GM18867 (cell line): ENCODE results near the gene MBD5.
"Not testable (repeated sequence)": the region's sequence is repeated elsewhere in the genome, so short reads cannot be mapped to it uniquely, and the experiment has no call there.

Experiments used
- ATAC-seq: cut with Tn5 transposase; IDR thresholded peaks from one replicate; pipeline ENCODE4 v1.9.1; 2021; ENCODE audit warnings: mild to moderate bottlenecking, moderate library complexity; ENCODE audit not compliant: unreplicated experiment

MBD5 gene

DNA sequence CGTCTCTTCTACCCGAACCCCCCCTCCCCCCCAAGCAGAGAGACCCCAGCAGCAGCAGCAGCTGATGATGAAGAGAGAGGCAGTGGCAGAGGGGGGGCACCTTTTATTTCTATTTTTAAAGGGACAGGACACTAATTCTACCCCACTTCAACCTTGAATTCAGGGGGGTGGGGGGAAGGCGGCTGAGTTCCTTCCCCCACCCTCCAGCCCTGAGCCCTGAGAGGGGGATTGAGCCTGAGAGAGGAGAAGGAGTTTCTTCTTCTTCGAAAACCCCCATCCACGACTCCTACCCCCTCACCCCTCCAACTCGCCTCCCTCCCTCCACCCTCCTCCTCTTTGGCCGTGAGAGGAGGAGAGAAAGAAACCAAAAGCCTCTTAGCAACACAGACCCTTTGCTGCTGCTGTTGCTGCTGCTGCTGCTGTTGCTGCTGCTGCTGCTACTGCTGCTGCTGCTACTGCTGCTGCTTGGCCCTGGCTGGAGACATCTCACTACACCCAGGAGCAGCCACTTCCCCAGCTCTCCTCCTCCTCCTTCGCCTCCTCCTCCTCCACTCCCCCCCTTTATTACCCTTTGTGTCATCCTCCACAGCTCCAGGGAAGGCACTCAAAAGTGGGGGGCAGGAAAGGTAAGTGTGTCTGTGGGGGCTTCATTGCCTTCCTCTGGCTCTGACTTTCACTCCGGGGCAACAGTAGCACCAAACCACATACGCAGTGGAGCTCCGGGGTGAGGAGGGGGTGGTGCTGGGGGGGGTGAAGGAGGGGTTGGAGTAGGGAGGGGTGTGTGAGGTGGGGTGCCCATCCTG lies at the start of gene MBD5:
Gene MBD5, plus strand, starts transcription at position 33 of the 803 bp plus-strand sequence.
- ATAC-seq = peak; percentile 48

DNA sequence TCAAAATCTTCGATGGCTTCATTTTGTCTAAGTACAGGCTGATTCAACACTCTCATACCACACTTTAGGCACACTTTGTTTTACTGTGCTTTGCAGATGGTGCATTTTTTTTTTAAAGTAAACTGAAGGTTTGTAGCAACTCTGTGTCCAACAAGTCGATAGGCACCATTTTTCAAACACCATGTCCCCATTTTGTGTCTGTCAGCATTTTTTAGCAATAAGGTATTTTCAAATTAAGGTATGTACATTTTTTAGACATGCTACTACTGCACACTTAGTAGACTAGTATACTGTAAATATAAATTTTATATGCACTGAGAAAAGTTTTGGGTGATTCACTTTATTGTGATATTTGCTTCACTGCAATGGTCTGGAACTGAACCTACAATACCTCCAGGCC lies 44.8 kb upstream of the MBD5 start:
- no peak for ATAC-seq

DNA sequence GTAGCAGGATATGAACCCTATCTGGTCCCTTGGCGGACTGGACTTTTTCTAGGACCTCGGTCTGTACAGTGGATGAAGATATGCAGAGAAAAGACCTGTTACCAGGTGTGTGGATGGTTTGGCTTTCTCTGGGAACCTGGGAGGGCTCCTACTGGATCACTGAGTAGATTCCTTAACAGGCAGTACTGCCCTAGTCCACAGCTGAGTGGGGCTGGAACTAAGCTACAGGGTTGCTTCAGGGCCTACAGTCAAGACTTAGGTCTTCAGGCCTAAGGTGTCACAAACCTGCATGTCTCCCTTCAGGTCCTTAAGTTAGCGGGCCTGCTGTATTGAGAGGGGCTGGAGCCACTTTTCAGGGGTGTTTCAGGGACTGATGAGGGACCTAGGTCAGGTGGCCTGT lies 43.2 kb upstream of the MBD5 start:
- ATAC-seq = no peak

DNA sequence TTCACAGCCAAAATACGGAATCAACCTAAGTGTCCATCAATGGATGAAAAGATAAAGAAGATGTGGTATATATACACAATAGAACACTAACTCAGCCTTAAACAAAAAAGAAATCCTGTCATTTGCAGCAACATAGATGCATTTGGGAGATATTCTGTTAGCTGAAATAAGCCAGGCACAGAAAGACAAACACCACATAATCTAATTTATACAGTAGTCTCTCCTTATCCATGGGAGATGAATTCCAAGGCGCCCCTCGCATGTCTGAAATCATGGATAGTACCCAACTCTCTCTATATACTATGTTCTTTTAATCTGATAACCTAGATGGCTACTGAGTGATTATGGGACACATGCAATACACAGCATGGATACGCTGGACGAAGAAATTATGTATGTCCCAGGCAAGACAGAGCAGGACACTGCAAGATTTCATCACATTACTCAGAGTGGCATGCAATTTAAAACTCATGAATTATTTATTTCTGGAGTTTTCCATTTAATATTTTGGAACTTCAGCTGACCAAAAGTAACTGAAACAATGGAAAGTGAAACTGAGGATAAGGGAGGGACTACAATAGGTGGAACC lies 39.9 kb upstream of the MBD5 start:
- ATAC-seq = no peak

DNA sequence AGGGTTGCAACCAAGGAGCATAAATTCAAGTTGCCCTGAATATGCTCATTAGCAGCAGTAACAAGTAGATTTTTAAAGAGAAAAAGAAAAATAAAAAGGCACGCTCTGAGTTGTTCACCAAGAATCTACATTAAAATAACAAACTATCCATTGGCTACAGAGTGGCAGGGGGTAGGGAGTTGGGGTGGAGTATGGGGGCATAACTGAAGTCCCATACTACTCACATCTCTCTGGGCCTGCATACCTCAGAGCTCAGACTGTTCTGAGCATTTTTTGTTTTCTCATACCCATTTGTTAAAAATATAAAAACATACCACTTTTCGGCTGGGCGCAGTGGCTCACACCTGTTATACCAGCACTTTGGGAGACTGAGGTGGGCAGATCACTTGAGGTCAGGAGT lies 31.8 kb upstream of the MBD5 start:
- no peak for ATAC-seq

DNA sequence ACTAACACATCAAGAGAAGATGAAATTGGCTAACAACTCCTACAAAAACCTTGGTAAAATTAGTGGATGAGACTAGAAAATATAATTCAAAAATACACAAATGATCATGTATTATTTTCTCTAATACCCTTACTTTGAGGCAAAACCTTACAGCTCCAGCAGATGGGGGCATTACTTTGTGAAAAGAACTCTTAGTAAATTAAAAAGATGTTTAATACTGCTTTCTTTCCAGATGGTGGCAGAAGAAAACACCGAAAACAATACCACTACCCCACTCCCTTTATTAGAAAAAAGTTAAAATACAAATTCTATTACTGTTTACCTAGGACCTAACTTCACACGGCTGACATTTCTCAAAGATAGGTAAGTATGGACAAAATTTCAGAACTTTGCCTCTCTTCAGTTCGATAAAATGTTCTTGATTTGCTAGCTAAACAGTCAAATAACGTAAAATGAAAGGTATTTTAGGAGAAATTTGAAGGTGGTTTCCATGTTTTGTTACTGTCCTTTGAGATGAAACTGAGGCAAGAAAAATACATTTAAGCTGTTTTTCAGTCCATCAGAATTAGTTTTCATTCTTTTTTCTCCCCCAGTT lies 31.0 kb upstream of the MBD5 start:
- peak; percentile 89 for ATAC-seq

DNA sequence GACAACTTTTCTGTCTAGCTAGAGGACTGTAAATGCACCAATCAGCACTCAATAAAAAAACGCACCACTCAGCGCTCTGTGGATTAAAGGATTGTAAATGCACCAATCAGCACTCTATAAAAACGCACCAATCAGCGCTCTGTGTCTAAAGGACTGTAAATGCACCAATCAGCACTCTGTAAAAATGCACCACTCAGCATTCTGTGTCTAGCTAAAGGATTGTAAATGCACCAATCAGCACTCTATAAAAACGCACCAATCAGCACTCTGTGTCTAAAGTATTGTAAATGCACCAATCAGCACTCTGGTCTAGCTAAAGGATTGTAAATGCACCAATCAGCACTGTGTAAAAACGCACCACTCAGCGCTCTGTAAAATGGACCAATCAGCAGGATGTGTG lies 25.9 kb upstream of the MBD5 start:
- ATAC-seq = not testable (repeated sequence)

DNA sequence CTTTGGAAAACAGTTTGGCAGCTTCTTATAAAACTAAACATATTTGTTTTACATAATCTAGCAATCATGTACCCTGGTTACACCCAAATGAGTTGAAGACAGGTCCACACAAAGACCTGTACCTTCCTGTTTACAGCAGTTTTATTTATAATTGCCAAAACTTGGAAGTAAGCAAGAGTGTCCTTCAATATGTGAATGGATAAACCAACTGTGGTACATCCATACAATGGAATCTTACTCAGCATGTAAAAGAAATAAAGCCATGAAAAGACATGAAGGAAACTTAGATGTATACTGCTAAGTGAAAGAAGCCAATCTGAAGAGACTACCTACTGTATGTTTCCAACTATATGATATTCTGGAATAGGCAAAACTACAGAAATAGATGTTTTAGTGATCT lies 24.1 kb upstream of the MBD5 start:
- no peak for ATAC-seq

DNA sequence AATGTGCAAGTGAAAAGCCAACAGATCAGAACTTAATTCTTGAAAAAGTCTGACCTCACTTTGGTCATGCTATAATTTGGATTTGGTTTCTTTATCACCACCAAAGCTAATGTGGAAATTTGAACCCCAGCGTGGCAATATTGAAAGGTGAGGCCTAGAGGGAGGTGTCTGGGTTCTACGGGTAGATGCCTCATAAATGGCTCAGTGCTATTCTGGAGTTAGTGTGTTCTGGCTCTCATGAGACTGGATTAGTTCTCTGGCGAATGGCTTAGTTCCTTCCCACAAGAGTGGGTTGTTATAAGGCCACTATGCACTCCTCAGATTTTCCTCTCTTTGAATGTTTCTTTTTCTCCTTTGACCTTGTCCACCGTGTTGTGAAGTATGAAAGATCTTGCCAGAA lies 22.7 kb upstream of the MBD5 start:
- no peak for ATAC-seq

DNA sequence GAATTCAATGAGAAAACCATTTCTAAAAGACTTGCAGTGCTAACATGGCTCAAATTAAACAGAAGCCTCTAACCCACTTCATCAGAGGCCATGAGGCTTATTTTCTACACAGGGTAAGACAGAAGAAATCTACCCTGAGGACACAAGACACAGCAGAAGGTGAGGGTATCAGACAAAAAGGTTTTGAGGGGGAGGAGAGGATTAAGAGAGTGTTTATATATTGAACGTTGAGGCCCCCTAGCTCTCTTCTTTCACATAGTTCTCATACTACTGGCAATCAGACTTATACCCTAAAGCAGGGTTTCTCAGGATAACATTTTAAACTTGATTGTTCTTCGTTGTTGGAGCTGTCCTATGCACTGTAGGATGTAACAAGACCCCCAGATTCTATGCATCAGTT lies 21.8 kb upstream of the MBD5 start:
- ATAC-seq = no peak

DNA sequence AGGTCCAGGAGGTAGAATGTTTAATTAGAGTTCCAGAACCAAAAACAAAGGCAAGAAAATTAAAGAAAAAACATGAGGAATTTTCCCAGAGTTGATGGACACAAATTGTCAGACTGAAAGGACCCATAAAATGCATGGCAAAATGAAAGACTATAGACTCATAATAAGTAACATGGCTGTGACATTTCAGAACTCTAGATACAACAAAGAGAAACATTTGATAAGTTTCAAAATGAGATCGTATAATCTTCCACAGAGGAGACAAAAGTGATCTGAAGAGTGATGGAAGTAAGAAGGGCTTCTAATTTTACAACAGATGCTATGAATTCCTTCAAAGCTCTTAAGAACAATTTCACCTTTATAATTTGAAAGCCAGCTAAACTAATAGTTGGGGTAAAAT lies 20.8 kb upstream of the MBD5 start:
- no peak for ATAC-seq

DNA sequence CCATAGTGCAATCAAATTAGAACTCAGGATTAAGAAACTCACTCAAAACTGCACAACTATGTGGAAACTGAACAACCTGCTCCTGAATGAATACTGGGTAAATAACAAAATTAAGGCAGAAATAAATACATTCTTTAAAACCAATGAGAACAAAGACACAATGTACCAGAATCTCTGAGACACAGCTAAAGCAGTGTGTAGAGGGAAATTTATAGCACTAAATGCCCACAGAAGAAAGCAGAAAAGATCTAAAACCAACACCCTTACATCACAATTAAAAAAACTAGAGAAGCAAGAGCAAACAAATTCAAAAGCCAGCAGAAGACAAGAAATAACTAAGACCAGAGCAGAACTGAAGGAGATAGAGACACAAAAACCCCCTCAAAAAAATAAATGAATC lies 18.5 kb upstream of the MBD5 start:
- ATAC-seq = not testable (repeated sequence)

DNA sequence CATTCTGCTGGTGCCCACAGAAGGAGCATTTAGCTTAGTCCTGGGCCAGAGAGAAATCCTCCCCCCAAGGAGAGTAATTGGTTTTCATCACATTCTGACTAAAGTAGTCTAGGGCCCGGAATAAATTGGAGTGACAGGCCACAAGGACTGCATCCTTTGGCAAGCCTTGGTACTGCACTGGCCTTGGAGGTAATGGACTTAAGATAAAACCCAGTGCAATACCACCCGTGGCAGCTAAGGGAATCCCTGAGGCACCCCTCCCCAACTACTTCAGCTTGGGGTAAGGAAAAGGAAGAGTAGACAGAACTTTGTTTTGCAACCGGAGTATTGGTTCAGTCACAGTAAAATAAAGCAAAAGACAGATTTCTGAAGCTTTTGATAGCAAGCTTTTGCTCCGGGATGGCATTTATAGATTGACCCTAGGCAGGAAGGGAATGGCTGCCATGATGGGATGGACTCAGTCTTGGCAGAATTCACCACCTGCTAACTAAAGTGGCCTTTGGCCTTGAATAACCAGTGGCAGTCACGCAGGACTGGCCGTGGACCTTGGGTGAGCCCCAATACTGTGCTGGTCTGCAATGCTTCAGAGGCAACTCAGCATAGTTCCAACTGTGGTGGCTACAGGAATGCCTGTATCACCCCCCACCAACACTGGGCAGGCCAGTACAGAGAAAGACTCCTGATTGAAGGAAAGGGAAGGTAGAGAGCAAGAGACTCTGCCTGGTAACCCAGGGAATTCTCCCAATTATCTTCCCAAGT lies 14.5 kb upstream of the MBD5 start:
- ATAC-seq = no peak

DNA sequence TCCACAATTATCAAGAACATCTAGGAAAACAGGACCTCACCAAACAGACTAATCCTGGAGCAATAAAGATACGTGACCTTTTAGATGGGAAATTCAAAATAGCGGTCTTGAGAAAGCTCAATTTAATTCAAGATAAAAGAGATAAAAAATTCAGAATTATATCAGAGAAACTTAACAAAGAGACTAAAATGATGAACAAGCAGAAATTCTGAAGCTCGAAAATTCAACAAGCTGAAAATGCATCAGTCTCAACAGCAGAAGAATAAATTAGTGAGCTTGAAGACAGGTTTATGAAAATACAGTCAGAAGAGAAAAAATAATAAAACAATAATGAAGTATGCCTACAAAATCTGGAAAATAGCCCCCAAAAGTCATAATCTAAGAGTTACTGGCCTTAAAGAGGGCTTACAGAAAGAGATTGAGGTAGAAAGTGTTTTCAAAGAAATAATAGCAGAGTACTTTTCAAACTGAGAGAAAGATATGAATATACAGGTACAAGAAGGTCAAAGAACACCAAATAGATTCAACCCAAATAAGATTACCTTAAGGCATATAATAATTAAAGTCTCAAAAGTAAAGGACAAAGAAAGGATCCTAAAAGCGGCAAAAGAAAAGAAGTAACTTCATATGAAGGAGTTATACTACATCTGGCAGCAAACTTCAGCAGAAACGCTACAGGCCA lies 13.5 kb upstream of the MBD5 start:
- ATAC-seq = no peak

DNA sequence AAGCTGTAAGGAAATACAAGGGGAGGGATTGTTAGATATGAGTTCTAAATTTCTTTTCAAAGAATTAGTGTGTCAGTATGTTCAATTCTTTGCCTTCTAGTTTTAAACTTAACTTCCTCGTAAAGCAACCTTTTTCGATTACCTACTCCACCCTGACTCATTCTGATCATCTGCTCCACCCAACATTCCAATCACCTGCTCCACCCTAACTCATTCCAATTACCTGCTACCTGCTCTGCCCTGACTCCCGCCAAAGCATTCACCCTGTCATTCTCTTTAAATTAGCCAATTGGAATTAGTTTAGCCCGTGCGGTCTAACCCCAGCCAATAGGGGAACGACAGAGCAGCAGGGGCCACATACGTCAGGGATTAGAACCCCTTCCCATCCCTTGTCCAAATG lies 12.5 kb upstream of the MBD5 start:
- ATAC-seq = not testable (repeated sequence)

DNA sequence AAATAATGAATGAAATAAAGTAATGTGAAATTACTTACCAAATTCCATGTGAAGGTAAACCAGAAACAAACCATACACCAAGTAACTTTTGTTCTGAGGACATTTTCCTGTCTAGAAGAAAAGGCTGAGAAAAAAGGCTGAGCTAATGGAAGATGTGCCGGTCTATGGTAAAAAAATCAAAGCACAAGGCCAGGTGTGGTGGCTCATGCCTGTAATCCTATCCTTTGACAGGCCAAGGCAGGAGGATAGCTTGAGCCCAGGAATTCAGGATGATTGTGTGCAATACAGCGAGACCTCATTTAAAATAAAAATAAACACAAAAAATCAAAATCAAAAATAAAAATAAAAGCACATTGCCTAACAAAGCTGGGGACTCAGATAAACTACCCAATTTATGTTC lies 7.0 kb upstream of the MBD5 start:
- ATAC-seq = no peak

DNA sequence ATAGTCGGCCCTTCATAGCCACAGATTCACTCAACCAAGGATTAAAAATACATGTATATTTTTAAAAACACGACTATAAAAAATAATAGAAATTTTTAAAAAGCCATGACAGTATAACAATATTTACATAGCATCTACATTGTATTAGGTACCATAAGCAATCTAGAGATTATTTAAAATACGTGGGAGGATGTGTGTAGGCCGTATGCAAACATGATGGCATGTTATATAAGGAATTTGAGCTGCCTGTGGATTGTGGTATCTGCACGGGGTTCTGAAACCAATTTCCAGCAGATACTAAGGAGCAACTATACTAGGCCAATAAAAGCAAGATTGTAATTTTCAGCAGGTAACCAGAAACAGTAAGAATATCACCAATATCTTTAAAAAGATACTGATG lies 6.3 kb upstream of the MBD5 start:
- ATAC-seq = no peak

DNA sequence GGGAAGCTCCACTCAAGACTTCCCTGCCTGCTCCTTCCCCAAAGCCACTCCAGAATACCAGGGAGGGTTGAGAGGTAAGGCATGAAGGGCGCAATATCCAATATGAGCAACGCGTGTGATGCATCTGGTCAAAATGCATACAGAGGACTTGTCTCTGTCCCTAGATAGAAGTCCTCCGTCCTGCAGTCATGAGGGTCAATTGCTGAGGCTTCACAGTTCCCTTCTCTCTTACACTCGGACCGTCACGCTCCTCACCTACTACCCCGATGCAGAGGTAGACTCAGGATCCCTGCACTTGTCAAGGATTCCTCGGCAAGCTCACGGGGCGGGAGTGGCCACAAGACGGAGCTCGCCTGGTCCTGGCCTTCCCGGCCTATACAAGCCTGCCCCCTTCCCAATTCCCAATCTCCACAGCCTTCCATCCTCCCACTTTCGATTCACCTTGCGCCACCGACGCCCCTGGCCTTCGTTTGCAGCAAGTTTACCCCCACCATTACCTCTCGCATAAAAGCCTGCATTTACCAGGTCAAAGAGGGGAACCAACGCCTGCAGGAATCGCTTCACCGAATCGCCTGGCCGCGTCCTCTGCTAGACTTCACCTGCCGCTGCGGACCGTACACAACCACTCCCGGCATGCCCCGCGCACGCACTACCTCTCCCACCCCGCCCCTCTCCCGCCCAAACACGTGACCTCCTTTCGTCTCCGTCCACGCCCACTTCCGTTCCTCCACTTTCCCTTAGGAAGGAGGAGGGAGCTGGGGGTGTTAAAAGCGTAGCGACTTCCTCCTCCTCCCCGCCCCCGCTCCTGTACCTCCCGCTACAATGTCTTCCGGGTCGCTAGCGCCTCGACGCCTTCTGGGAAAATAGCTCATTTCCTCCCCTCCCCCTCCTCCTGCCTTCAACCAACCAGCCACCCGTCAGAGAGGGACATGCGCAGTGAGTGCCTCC lies 506 bp upstream of the MBD5 start, which contains the start of gene ORC4:
Gene ORC4, minus strand, starts transcription at position 627 of the 948 bp plus-strand sequence. CDS start 44,779 bp downstream, outside the sequence.
- ATAC-seq = peak; percentile 80

DNA sequence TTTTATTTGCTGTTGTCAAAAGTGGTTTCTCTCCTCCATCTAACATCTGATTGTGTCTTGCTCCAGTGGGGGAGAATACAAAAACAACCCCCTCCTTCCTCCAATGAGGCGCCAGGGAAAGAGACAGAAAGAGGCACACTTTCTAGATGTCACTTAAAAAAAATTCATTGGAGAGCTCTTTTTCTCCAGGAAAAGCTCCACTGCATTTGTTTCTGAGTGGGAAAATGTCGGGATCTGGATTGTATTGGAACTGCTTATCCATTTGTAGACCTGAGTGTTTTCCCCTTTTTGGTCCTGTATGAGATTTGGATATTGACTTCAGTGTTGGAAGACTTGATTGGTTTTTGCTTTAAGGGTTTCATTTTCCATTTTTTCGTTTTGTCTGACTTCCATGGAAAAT lies 995 bp downstream of the MBD5 start:
- no peak for ATAC-seq

DNA sequence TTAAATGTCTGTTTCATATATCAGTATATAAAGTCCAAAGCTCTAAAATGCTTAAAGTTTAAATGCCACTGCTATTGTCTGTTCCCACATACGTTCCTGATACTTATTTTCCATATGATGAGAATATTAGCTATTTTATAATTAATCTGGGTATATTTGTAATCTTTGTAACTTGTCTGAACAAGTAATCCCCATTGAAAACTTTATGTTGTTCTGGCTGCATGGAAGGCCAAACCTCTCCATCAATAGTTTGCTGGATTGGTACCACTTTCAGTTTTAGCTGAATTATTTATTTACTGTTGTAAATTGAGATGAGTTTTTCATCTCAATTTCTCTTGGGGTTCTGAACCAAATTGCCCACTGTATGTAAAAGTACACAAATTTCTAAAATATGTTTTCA lies 1.5 kb downstream of the MBD5 start:
- ATAC-seq = no peak
